Erythroblast (primary cell): ENCODE results near the gene PPP1R37.
A peak's percentile ranks its signal among the peaks of the same experiment; 100 is the strongest.

Source experiments
- DNase-seq, 2 experiments: peaks; one replicate each; lab custom pipeline; 2025; lab: John Stamatoyannopoulos, UW
- GATA1 ChIP-seq: IDR thresholded peaks from 2 replicates; pipeline ENCODE4 v1.6.1; 2011; ENCODE audit warnings: low read depth, mild to moderate bottlenecking, control low read depth, low read length, moderate library complexity
- POLR2A ChIP-seq: IDR thresholded peaks from 2 replicates; pipeline ENCODE4 v1.6.1; 2011; ENCODE audit warnings: mild to moderate bottlenecking, low read length

Gene PPP1R37

GRCh38 chr19:45095496-45096413, 2.8 kb downstream of the PPP1R37 start:
- TF ChIP-seq POLR2A = no peak
- TF ChIP-seq GATA1 = no peak
- no peak for DNase-seq

- no peak for TF ChIP-seq POLR2A
- no peak for TF ChIP-seq GATA1
- DNase-seq = no peak
Measured at GRCh38 chr19:45096700-45097099, 3.7 kb downstream of the PPP1R37 start.

GRCh38 chr19:45097450-45097775, 4.4 kb downstream of the PPP1R37 start:
- TF ChIP-seq GATA1 (no peak), POLR2A (no peak)
- DNase-seq = no peak

GRCh38 chr19:45097776-45098520, 5.0 kb downstream of the PPP1R37 start:
- TF ChIP-seq POLR2A (no peak), GATA1 (no peak)

GRCh38 chr19:45098521-45099466, 5.8 kb downstream of the PPP1R37 start:
- no peak for DNase-seq

More at GRCh38 chr19:45097776-45098520, 5.0 kb downstream of the PPP1R37 start:
- peak; percentile 51 to 61 for DNase-seq

GRCh38 chr19:45099467-45100191, 6.7 kb downstream of the PPP1R37 start:
- DNase-seq = peak in 1 of 2 experiments; percentile 19
- TF ChIP-seq GATA1 (no peak), POLR2A (no peak)

More at GRCh38 chr19:45098521-45099466, 5.8 kb downstream of the PPP1R37 start:
- no peak for TF ChIP-seq POLR2A
- TF ChIP-seq GATA1 = no peak

- no peak for DNase-seq
- TF ChIP-seq POLR2A (no peak), GATA1 (no peak)
Measured at GRCh38 chr19:45100201-45100600, 7.2 kb downstream of the PPP1R37 start.

GRCh38 chr19:45100846-45101252, 7.9 kb downstream of the PPP1R37 start:
- TF ChIP-seq POLR2A (no peak), GATA1 (no peak)
- no peak for DNase-seq

- no peak for TF ChIP-seq POLR2A
- TF ChIP-seq GATA1 = no peak
- no peak for DNase-seq
Measured at GRCh38 chr19:45101806-45102205, 8.8 kb downstream of the PPP1R37 start.

GRCh38 chr19:45102481-45102880, 9.5 kb downstream of the PPP1R37 start:
- TF ChIP-seq GATA1 (no peak), POLR2A (no peak)
- no peak for DNase-seq

GRCh38 chr19:45103156-45103507, 10.2 kb downstream of the PPP1R37 start:
- no peak for DNase-seq
- TF ChIP-seq POLR2A = no peak

- no peak for DNase-seq
- TF ChIP-seq GATA1 = no peak
- no peak for TF ChIP-seq POLR2A
Measured at GRCh38 chr19:45103508-45104319, 10.7 kb downstream of the PPP1R37 start.
